Measurements from ENCODE around the gene PHAF1. TPM values are rescaled to one million over a fixed set of nuclear protein-coding genes. Genes with fewer than 3 reads are reported as not detected.
A peak's percentile ranks its signal among the peaks of the same experiment; 100 is the strongest.

Gene PHAF1
- total RNA-seq, 1 donor: 16.0 TPM

- TF ChIP-seq, protein P1, sequence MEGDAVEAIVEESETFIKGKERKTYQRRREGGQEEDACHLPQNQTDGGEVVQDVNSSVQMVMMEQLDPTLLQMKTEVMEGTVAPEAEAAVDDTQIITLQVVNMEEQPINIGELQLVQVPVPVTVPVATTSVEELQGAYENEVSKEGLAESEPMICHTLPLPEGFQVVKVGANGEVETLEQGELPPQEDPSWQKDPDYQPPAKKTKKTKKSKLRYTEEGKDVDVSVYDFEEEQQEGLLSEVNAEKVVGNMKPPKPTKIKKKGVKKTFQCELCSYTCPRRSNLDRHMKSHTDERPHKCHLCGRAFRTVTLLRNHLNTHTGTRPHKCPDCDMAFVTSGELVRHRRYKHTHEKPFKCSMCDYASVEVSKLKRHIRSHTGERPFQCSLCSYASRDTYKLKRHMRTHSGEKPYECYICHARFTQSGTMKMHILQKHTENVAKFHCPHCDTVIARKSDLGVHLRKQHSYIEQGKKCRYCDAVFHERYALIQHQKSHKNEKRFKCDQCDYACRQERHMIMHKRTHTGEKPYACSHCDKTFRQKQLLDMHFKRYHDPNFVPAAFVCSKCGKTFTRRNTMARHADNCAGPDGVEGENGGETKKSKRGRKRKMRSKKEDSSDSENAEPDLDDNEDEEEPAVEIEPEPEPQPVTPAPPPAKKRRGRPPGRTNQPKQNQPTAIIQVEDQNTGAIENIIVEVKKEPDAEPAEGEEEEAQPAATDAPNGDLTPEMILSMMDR (IDR thresholded peaks at IDR 0.05; ENCODE audit: insufficient read depth, low read depth, low read length): no peak
- H3K4me3 ChIP-seq (ENCODE audit: low read depth, low read length): no peak overlapping the region
Observed at GRCh38 chr16:67111951-67112444, 2.3 kb downstream of the PHAF1 start.

GRCh38 chr16:67112591-67113399 is 3.1 kb downstream of the PHAF1 start:
- no peak for DNase-seq (ENCODE audit: low read depth)
- TF ChIP-seq, protein P1 (IDR thresholded peaks at IDR 0.05; ENCODE audit: insufficient read depth, low read depth, low read length): no peak
- no peak overlapping the region for H3K4me3 ChIP-seq (ENCODE audit: low read depth, low read length)

More at GRCh38 chr16:67111951-67112444, 2.3 kb downstream of the PHAF1 start:
- DNase-seq (ENCODE audit: low read depth): no peak

GRCh38 chr16:67114793-67115192 is 5.1 kb downstream of the PHAF1 start:
- H3K4me3 ChIP-seq (ENCODE audit: low read depth, low read length): no peak overlapping the region
- TF ChIP-seq, protein P1 (IDR thresholded peaks at IDR 0.05; ENCODE audit: insufficient read depth, low read depth, low read length): no peak
- peak; percentile 42 for DNase-seq (ENCODE audit: low read depth)

- DNase-seq (ENCODE audit: low read depth): peak; percentile 78
- no peak overlapping the region for H3K4me3 ChIP-seq (ENCODE audit: low read depth, low read length)
- TF ChIP-seq, protein P1 (IDR thresholded peaks at IDR 0.05; ENCODE audit: insufficient read depth, low read depth, low read length): no peak
Observed at GRCh38 chr16:67115639-67116038, 5.9 kb downstream of the PHAF1 start.

- no peak overlapping the region for H3K4me3 ChIP-seq (ENCODE audit: low read depth, low read length)
- no peak for DNase-seq (ENCODE audit: low read depth)
- TF ChIP-seq, protein P1 (IDR thresholded peaks at IDR 0.05; ENCODE audit: insufficient read depth, low read depth, low read length): no peak
Observed at GRCh38 chr16:67116388-67117311, 6.9 kb downstream of the PHAF1 start.

- DNase-seq (ENCODE audit: low read depth): no peak
- no peak overlapping the region for H3K4me3 ChIP-seq (ENCODE audit: low read depth, low read length)
- TF ChIP-seq, protein P1 (IDR thresholded peaks at IDR 0.05; ENCODE audit: insufficient read depth, low read depth, low read length): no peak
Observed at GRCh38 chr16:67117716-67118115, 8.0 kb downstream of the PHAF1 start.
